Sigmoid colon (tissue), 4 donors: ENCODE data around the gene HERPUD1.

Source experiments
- EP300 ChIP-seq, 4 donors: sonication (generic); formaldehyde crosslinking; IDR thresholded peaks; one replicate each; pipeline ENCODE4 v1.6.1; 2017; ENCODE audit warnings: antibody characterized with exemption in 4 of 4
- POLR2A ChIP-seq, 2 donors: fragments of 450-650 bp; IDR thresholded peaks; one replicate each; pipeline ENCODE4 v1.6.1; 2016; ENCODE audit warnings: antibody characterized with exemption in 2 of 2, mild to moderate bottlenecking in 2 of 2, moderate library complexity in 2 of 2

DNA sequence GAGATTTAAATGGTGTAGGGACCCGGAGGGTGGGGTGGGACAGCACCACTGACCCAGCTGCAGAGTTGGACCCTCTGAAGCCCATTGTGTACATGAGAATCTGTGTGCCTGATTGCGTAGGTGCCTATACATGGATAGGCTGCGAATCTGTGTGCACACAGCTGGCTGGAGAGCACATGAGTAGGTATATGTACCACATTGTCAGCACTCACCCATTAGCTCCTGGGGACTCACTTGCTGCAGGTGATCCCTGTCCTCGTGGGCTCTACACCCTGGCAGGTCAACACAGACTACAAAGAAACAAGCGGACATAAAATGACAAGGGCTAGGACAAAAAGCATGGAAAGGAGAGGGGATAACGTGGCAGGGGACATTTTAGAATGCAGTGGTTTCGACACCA is 18.5 kb downstream of the HERPUD1 start:
- TF ChIP-seq POLR2A (IDR thresholded peaks at IDR 0.05), result no peak
- TF ChIP-seq EP300 (IDR thresholded peaks at IDR 0.05), result no peak
